OCI-LY3 (cell line): ENCODE measurements around the gene KCTD13.

Source experiments
- H2AFZ ChIP-seq: fragments of 200-600, 300-600 bp; shearing (Covaris generic); 2 replicates; pipeline ENCODE4 v1.6.0; 2014; ENCODE audit warnings: antibody characterized with exemption, low read depth, low read length
- H3K27ac ChIP-seq: fragments of 200-600, 300-600 bp; sonication (generic); 2 replicates; pipeline ENCODE4 v1.5.1; 2014; ENCODE audit warnings: mild to moderate bottlenecking, low read length, moderate library complexity, mixed read lengths
- H3K27me3 ChIP-seq: fragments of 200-600, 300-600 bp; sonication (generic); 2 replicates; pipeline ENCODE4 v1.6.1; 2014; ENCODE audit warnings: low read depth, low read length, mixed read lengths
- H3K36me3 ChIP-seq: fragments of 200-600, 300-600 bp; sonication (generic); replicated peaks from 2 replicates; pipeline ENCODE3; 2014; ENCODE audit warnings: low read depth, low read length, mixed read lengths
- H3K4me1 ChIP-seq: fragments of 300-600, 200-600 bp; sonication (generic); 2 replicates; pipeline ENCODE4 v1.6.1; 2014; ENCODE audit warnings: low read length, mixed read lengths
- H3K4me2 ChIP-seq: fragments of 200-600, 300-600 bp; sonication (generic); 2 replicates; pipeline ENCODE4 v1.6.1; 2014; ENCODE audit warnings: low read length, mixed read lengths
- H3K4me3 ChIP-seq: fragments of 300-600, 200-600 bp; sonication (generic); 2 replicates; pipeline ENCODE4 v1.5.1; 2014; ENCODE audit warnings: antibody characterized with exemption, mild to moderate bottlenecking, low read length, moderate library complexity
- H3K79me2 ChIP-seq: fragments of 300-600, 200-600 bp; shearing (Covaris generic); 2 replicates; pipeline ENCODE4 v1.6.1; 2014; ENCODE audit warnings: mild to moderate bottlenecking, low read length, mixed read lengths
- H3K9ac ChIP-seq: fragments of 300-600, 200-600 bp; shearing (Covaris generic); 2 replicates; pipeline ENCODE4 v1.6.0; 2014; ENCODE audit warnings: mild to moderate bottlenecking, low read length, moderate library complexity
- H3K9me3 ChIP-seq: fragments of 200-600, 300-600 bp; shearing (Covaris generic); 2 replicates; pipeline ENCODE4 v1.6.1; 2014; ENCODE audit warnings: low read length, mixed read lengths; ENCODE audit not compliant: insufficient read depth
- H4K20me1 ChIP-seq: fragments of 200-600, 300-600 bp; sonication (generic); 2 replicates; pipeline ENCODE4 v1.6.1; 2016; ENCODE audit warnings: low read length, mixed read lengths; ENCODE audit not compliant: insufficient read depth
- CTCF ChIP-seq: fragments of 200-600, 300-600 bp; sonication (generic); IDR thresholded peaks from 2 replicates; pipeline ENCODE4 v1.5.1; 2014; ENCODE audit warnings: antibody characterized with exemption, low read length, low read depth
- EZH2phosphoT487 ChIP-seq: fragments of 200-600 bp; shearing (Covaris generic); IDR thresholded peaks from 2 replicates; pipeline ENCODE4 v1.6.1; 2018; ENCODE audit warnings: antibody characterized with exemption, mixed run types, low read depth

Gene KCTD13

GRCh38 chr16:29968205-29968604 lies 42.2 kb upstream of the KCTD13 start:
- Histone ChIP-seq H3K27ac (no peak overlapping the region), H3K9ac (no peak overlapping the region), H4K20me1 (no peaks in the 10 kb centered on the region), H3K36me3 (peaks cover 5% of the 10 kb centered on the region), H3K79me2 (no peaks in the 10 kb centered on the region), H3K4me3 (no peak overlapping the region), H2AFZ (no peak overlapping the region), H3K9me3 (no peaks in the 10 kb centered on the region), H3K4me1 (peaks cover 4% of the 10 kb centered on the region), H3K27me3 (no peaks in the 10 kb centered on the region), H3K4me2 (no peak overlapping the region)
- TF ChIP-seq CTCF (no peak), EZH2phosphoT487 (no peak)

GRCh38 chr16:29963021-29963743 lies 37.2 kb upstream of the KCTD13 start:
- peak overlapping the region; percentile 88 for H3K4me3 ChIP-seq
- H3K4me2 ChIP-seq, result peak overlapping the region; percentile 97
- H3K27ac ChIP-seq, result no peak overlapping the region
- no peaks in the 10 kb centered on the region for H3K27me3 ChIP-seq
- no peaks in the 10 kb centered on the region for H3K9me3 ChIP-seq
- H2AFZ ChIP-seq, result no peak overlapping the region
- TF ChIP-seq EZH2phosphoT487, result no peak
- no peak for TF ChIP-seq CTCF
- no peak overlapping the region for H3K9ac ChIP-seq
- H3K36me3 ChIP-seq, result no peaks in the 10 kb centered on the region
- H3K79me2 ChIP-seq, result no peaks in the 10 kb centered on the region
- no peaks in the 10 kb centered on the region for H4K20me1 ChIP-seq
- H3K4me1 ChIP-seq, result peaks cover 11% of the 10 kb centered on the region

- Histone ChIP-seq H2AFZ (peak overlapping the region; percentile 18), H4K20me1 (no peaks in the 10 kb centered on the region), H3K27me3 (no peaks in the 10 kb centered on the region), H3K4me1 (peaks cover 11% of the 10 kb centered on the region), H3K27ac (no peak overlapping the region), H3K4me2 (peak overlapping the region; percentile 97), H3K4me3 (peak overlapping the region; percentile 88), H3K9ac (peak overlapping the region; percentile 69), H3K79me2 (no peaks in the 10 kb centered on the region), H3K9me3 (no peaks in the 10 kb centered on the region), H3K36me3 (no peaks in the 10 kb centered on the region)
- TF ChIP-seq EZH2phosphoT487 (no peak), CTCF (no peak)
These were observed 36.4 kb upstream of the KCTD13 start for GRCh38 chr16:29962344-29962994.

GRCh38 chr16:29961479-29962343 lies 35.7 kb upstream of the KCTD13 start, which contains the start of gene TMEM219:
Gene TMEM219 (plus strand): TSS chr16:29962079. CDS start chr16:29963144, 1,065 bp downstream.
- H2AFZ ChIP-seq, result peak within 1 kb of the TSS; percentile 96
- H3K9ac ChIP-seq, result peak within 1 kb of the TSS; percentile 73
- H3K27me3 ChIP-seq, result no peaks in the 10 kb centered on the region
- no peaks in the 10 kb centered on the region for H4K20me1 ChIP-seq
- H3K4me3 ChIP-seq, result peak within 1 kb of the TSS; percentile 88
- H3K4me2 ChIP-seq, result peak within 1 kb of the TSS; percentile 98
- TF ChIP-seq EZH2phosphoT487 (no peak), CTCF (0 out of 2 replicates have a peak, but pooled peaks have one; percentile 5)
- H3K36me3 ChIP-seq, result no peaks in the 10 kb centered on the region
- no peaks in the 10 kb centered on the region for H3K79me2 ChIP-seq
- H3K4me1 ChIP-seq, result peaks cover 11% of the 10 kb centered on the region
- no peaks in the 10 kb centered on the region for H3K9me3 ChIP-seq
- no peak within 1 kb of the TSS for H3K27ac ChIP-seq
